Subcutaneous adipose tissue (tissue), 4 donors: Measurements from ENCODE around the gene RAP1GAP. TPM values are rescaled to one million over a fixed set of nuclear protein-coding genes. Genes with fewer than 3 reads are reported as not detected.

Experiments
- total RNA-seq, 4 donors: library from RNA; depleted of rRNA; stranded (reverse); fragments of >200 nt; gene quantifications; one replicate each; pipeline ENCODE4 v1.1.0, GENCODE V29; 2016
- TF ChIP-seq, protein P1 (sequence below): fragments of 450-650 bp; IDR thresholded peaks from one replicate; pipeline ENCODE4 v1.5.1; 2016; ENCODE audit warnings: low read depth, mild to moderate bottlenecking, control low read depth, antibody characterized with exemption, moderate library complexity

RAP1GAP gene
- total RNA-seq, 4 donors from 2014 or later = 0.17 to 0.22 TPM; not detected in 2

DNA sequence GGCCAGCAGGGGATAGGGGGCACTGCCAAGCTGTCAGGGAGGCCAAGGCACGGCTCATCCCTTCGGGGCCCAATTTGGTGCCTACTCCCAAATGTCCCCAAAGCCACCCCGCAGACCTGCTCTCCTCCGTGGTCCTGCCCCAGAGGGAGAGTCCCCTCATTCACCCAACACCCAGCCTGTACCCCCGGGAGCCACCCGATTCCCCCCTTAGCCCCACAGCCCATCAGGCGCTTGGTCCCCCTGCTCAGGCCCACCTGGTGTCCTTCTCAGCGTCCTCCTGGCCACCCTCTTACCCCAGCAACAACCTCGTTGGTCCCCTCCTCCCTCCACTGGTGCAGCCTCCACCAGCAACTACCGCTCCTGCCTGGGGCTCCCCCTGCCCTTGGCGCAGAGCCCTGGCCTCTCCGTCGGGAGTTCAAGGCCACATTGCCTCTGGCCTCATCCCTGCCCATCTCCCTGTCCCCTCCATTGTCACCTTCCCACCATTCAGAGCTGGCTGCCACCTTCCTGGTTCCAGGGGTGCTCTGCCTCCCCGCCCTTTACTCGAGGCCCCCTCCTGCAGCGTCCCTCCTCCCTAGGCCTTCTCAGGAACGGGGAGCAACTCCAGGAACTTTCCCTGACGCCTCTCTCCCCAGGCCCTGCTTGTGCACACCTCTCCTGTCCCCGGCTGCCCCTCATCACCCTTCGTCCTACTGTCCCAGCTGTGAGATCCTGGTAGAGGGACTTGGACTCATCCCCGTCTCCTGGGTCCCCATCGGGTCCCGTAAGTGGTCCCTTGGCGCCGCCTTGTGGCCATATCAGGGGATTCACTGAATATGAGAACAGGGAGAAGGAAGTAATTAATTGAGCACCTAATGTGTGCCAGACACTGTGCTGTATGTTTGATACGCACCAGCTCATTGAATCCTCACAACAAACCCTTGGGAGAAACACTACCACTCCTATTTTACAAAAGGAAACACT lies 73.9 kb downstream of the RAP1GAP start:
- TF ChIP-seq, protein P1, sequence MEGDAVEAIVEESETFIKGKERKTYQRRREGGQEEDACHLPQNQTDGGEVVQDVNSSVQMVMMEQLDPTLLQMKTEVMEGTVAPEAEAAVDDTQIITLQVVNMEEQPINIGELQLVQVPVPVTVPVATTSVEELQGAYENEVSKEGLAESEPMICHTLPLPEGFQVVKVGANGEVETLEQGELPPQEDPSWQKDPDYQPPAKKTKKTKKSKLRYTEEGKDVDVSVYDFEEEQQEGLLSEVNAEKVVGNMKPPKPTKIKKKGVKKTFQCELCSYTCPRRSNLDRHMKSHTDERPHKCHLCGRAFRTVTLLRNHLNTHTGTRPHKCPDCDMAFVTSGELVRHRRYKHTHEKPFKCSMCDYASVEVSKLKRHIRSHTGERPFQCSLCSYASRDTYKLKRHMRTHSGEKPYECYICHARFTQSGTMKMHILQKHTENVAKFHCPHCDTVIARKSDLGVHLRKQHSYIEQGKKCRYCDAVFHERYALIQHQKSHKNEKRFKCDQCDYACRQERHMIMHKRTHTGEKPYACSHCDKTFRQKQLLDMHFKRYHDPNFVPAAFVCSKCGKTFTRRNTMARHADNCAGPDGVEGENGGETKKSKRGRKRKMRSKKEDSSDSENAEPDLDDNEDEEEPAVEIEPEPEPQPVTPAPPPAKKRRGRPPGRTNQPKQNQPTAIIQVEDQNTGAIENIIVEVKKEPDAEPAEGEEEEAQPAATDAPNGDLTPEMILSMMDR = no peak

GRCh38 chr1:21594501-21594900 lies 74.7 kb downstream of the RAP1GAP start:
- TF ChIP-seq, protein P1 = no peak

- TF ChIP-seq, protein P1 = no peak
Measured at GRCh38 chr1:21593231-21593630, 75.9 kb downstream of the RAP1GAP start.

- TF ChIP-seq, protein P1 = no peak
Measured at GRCh38 chr1:21592086-21592865, 76.9 kb downstream of the RAP1GAP start.

DNA sequence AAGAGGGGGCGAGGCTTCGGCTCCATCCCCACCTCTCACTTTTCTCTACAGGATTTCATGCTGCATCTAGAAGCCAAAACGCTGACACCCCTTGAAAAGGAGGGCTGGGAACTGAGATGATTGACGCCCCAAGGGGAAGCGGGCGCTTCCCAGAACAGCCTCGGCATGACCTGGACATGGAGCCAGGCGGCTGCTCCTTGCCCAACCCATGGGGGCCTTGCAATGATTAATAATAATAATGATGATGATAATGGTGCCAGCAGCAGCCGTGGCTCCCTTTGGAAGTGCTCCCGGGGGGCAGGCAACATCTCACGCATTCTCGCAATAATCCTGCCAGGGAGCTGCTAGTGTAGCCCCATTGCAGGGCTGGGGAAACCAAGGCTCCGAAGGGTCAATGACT lies 78.2 kb downstream of the RAP1GAP start:
- TF ChIP-seq, protein P1 = no peak

DNA sequence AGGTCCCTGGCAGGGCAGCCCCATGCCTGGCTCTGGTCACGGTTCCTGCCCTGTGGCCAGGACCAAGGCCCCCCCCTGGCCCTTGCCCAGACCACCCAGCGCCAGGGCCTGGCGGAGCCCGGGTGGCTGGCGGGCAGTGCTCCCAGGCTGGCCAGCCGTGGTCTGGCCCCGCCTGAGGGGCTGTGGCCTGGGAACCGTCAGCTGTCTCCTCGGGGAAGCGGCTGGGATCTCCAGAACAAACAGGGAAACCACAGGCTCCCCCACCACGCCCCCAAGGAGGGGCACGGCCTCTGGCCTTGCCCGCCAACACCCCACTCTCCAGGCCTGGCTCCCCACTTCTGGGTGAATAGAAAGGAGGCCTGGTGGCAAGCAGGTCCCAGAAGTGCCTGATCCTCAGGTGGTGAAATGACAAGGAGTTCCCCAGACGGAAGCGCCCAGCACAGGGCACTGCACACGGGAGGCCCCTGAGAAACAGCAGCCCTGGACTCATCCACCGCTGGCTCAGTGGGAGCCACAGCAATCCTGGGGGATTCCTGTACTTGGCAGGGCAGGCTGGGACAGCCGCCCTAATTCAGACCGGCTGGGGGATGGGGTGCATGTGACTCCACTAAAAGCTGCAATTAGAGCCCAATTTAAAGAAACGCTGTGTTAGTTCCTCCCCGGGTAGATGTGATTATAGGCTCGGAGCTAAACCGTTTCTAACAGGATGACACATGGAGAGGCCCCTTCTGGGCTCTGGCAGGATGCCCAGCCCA lies 78.9 kb downstream of the RAP1GAP start:
- TF ChIP-seq, protein P1 = no peak
